Measurements from ENCODE around the gene FAM53B.

The FAM53B gene

DNA sequence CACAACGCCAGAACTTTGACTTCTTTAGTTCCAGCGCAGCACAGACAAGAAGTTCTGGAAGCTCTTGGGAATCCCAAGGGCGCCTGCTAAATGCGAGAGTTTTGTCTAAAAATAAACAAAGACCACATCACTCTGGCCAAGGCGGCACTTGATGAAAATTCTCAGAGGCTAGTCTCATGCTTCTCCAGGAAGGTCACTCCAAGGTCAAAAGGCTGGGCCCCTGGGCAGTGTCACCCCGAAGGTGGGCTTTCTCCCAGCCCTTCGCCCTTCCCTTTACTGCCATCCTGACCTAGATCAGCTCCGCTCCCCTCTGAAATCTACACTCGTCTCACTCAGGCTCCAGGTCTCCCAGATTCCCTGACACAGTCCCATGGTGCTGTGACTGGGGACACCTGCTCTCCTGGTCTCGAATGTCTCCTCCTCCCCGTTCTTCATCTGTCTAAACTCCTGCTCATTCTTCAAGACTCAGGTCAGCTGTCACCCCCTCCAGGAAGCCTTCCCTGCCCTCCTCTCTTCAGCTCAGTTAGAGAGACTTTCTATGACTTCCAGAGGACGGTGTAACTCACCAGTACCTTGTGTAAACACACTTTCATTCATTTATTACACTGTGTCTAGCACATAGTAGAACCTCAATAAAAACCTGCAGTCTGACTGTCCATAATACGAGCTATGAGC, 10.5 kb downstream of the FAM53B start:
- no peaks in the 10 kb centered on the region for H3K9me3 ChIP-seq
- H3K4me1 ChIP-seq (ENCODE audit: control insufficient read depth in 1 of 2, insufficient read depth in 1 of 2, low read depth in 1 of 2, low read length in 1 of 2): peaks cover 15 to 20% of the 10 kb centered on the region in 2 experiments
- H3K27ac ChIP-seq: no peak overlapping the region
- H3K27me3 ChIP-seq: no peaks in the 10 kb centered on the region
- no peak overlapping the region for H3K4me3 ChIP-seq (ENCODE audit: low read depth in 1 of 2, low read length in 1 of 2)
- peaks cover 5% of the 10 kb centered on the region for H3K36me3 ChIP-seq
- TF ChIP-seq, protein P1, sequence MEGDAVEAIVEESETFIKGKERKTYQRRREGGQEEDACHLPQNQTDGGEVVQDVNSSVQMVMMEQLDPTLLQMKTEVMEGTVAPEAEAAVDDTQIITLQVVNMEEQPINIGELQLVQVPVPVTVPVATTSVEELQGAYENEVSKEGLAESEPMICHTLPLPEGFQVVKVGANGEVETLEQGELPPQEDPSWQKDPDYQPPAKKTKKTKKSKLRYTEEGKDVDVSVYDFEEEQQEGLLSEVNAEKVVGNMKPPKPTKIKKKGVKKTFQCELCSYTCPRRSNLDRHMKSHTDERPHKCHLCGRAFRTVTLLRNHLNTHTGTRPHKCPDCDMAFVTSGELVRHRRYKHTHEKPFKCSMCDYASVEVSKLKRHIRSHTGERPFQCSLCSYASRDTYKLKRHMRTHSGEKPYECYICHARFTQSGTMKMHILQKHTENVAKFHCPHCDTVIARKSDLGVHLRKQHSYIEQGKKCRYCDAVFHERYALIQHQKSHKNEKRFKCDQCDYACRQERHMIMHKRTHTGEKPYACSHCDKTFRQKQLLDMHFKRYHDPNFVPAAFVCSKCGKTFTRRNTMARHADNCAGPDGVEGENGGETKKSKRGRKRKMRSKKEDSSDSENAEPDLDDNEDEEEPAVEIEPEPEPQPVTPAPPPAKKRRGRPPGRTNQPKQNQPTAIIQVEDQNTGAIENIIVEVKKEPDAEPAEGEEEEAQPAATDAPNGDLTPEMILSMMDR (IDR thresholded peaks at IDR 0.05): no peak

DNA sequence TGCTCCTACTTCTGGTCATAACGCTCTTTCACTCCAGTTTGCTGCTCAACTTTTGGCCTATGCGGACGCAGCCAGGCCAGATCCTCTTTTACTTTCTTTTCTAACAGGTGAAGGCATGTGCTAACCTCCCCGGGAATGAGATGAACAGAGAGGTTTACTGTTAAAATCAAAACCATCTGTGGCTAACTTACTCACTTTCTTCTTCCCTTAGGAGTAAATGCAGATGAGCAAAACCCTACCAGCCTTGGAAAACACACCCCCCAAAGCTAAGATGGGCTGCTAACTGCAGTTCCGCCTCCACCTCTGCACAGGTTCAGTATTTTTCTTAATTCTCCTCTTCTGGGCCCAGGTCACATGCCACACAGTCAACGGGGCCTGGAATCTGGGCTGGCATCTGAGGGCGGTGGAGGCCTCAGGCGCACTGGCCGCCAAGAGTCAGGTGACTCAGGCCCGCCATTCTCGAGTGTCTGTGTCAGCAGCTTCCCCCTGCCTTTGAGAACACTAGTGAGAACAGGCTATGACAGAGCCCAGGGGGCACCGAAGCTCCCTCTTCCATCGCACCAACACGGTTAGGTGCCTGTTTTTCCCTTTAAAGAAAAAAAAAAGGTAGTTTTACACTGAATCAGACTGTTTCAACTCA, 11.1 kb downstream of the FAM53B start:
- H3K27ac ChIP-seq: no peak overlapping the region
- peaks cover 21 to 26% of the 10 kb centered on the region in 2 experiments for H3K4me1 ChIP-seq (ENCODE audit: control insufficient read depth in 1 of 2, insufficient read depth in 1 of 2, low read depth in 1 of 2, low read length in 1 of 2)
- no peak overlapping the region for H3K4me3 ChIP-seq (ENCODE audit: low read depth in 1 of 2, low read length in 1 of 2)
- TF ChIP-seq, protein P1 (IDR thresholded peaks at IDR 0.05): no peak
- peaks cover 5% of the 10 kb centered on the region for H3K36me3 ChIP-seq
- H3K27me3 ChIP-seq: no peaks in the 10 kb centered on the region
- H3K9me3 ChIP-seq: no peaks in the 10 kb centered on the region

DNA sequence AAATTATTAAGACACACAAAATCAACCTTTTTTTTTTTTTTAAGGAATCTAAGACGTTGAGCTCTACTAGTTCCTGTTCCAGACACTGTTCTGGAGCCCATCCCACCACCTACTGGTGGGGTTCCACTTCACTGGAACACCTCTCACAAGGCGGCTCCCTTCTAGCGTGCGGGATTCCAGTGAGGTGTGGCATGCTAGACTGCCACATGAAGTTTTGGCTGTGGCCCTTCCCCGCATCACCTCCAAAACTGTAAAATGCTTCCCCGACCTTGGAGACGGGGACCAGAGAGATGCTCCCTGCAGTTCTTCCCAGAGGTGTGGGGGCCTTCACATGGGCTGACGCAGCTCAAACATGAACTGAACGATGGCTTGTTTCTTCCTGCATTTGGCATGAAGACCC, 12.6 kb downstream of the FAM53B start:
- no peak overlapping the region for H3K4me3 ChIP-seq (ENCODE audit: low read depth in 1 of 2, low read length in 1 of 2)
- H3K4me1 ChIP-seq (ENCODE audit: control insufficient read depth in 1 of 2, insufficient read depth in 1 of 2, low read depth in 1 of 2, low read length in 1 of 2): peaks cover 29 to 38% of the 10 kb centered on the region in 2 experiments
- TF ChIP-seq, protein P1 (IDR thresholded peaks at IDR 0.05): no peak
- H3K36me3 ChIP-seq: peaks cover 1% of the 10 kb centered on the region
- no peaks in the 10 kb centered on the region for H3K27me3 ChIP-seq
- no peaks in the 10 kb centered on the region for H3K9me3 ChIP-seq
- H3K27ac ChIP-seq: peak overlapping the region; percentile 7

- no peaks in the 10 kb centered on the region for H3K9me3 ChIP-seq
- TF ChIP-seq, protein P1 (IDR thresholded peaks at IDR 0.05): no peak
- peaks cover 29 to 33% of the 10 kb centered on the region in 2 experiments for H3K4me1 ChIP-seq (ENCODE audit: control insufficient read depth in 1 of 2, insufficient read depth in 1 of 2, low read depth in 1 of 2, low read length in 1 of 2)
These were observed 13.4 kb downstream of the FAM53B start for GRCh38 chr10:124730790-124731189.

GRCh38 chr10:124728830-124729661, 15.1 kb downstream of the FAM53B start:
- TF ChIP-seq, protein P1 (IDR thresholded peaks at IDR 0.05): no peak
- Histone ChIP-seq H3K36me3 (peaks cover 6% of the 10 kb centered on the region), H3K4me3 (ENCODE audit: low read depth in 1 of 2, low read length in 1 of 2) (peak overlapping the region; percentile 3 to 28), H3K27me3 (no peaks in the 10 kb centered on the region), H3K27ac (peak overlapping the region; percentile 81), H3K4me1 (ENCODE audit: control insufficient read depth in 1 of 2, insufficient read depth in 1 of 2, low read depth in 1 of 2, low read length in 1 of 2) (peaks cover 37 to 40% of the 10 kb centered on the region in 2 experiments), H3K9me3 (no peaks in the 10 kb centered on the region)

More at GRCh38 chr10:124730790-124731189, 13.4 kb downstream of the FAM53B start:
- Histone ChIP-seq H3K27me3 (no peaks in the 10 kb centered on the region), H3K4me3 (ENCODE audit: low read depth in 1 of 2, low read length in 1 of 2) (no peak overlapping the region), H3K27ac (no peak overlapping the region), H3K36me3 (no peaks in the 10 kb centered on the region)
